Measurements from ENCODE around the gene ZNF232. TPM values are rescaled to one million over a fixed set of nuclear protein-coding genes. Genes with fewer than 3 reads are reported as not detected.
"Not testable (repeated sequence)": the region's sequence is repeated elsewhere in the genome, so short reads cannot be mapped to it uniquely, and the experiment has no call there.

The ZNF232 gene
- total RNA-seq, 1 experiment from 2014 or later, result 11.1 TPM

- TF ChIP-seq, protein P1, sequence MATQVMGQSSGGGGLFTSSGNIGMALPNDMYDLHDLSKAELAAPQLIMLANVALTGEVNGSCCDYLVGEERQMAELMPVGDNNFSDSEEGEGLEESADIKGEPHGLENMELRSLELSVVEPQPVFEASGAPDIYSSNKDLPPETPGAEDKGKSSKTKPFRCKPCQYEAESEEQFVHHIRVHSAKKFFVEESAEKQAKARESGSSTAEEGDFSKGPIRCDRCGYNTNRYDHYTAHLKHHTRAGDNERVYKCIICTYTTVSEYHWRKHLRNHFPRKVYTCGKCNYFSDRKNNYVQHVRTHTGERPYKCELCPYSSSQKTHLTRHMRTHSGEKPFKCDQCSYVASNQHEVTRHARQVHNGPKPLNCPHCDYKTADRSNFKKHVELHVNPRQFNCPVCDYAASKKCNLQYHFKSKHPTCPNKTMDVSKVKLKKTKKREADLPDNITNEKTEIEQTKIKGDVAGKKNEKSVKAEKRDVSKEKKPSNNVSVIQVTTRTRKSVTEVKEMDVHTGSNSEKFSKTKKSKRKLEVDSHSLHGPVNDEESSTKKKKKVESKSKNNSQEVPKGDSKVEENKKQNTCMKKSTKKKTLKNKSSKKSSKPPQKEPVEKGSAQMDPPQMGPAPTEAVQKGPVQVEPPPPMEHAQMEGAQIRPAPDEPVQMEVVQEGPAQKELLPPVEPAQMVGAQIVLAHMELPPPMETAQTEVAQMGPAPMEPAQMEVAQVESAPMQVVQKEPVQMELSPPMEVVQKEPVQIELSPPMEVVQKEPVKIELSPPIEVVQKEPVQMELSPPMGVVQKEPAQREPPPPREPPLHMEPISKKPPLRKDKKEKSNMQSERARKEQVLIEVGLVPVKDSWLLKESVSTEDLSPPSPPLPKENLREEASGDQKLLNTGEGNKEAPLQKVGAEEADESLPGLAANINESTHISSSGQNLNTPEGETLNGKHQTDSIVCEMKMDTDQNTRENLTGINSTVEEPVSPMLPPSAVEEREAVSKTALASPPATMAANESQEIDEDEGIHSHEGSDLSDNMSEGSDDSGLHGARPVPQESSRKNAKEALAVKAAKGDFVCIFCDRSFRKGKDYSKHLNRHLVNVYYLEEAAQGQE (IDR thresholded peaks at IDR 0.05; ENCODE audit: low read depth), result no peak
- TF ChIP-seq YY1 (IDR thresholded peaks at IDR 0.05; ENCODE audit: extremely low read depth, insufficient replicate concordance, low read depth, low read length) (no peak), RAD21 (IDR thresholded peaks at IDR 0.05; ENCODE audit: low read depth) (no peak), POLR2AphosphoS5 (IDR thresholded peaks at IDR 0.05; ENCODE audit: low read depth, low read length) (no peak)
Observed at GRCh38 chr17:5078106-5079028, 33.3 kb downstream of the ZNF232 start, which contains the start of gene ZFP3 (continued).

GRCh38 chr17:5077781-5078105 lies 33.9 kb downstream of the ZNF232 start:
- Histone ChIP-seq H3K27me3 (ENCODE audit: insufficient read depth, low read length) (no peaks in the 10 kb centered on the region), H3K4me2 (ENCODE audit: low read length) (no peak overlapping the region), H3K9me2 (ENCODE audit: insufficient read depth) (no peaks in the 10 kb centered on the region), H3K27ac (ENCODE audit: low read depth, low read length) (no peak overlapping the region), H3K4me3 (replicated peaks in 1 of 2; ENCODE audit: low read depth in 1 of 2, low read length in 2 of 2) (no peak overlapping the region), H3K4me1 (ENCODE audit: control insufficient read depth in 1 of 2, insufficient read depth in 2 of 2, low read length in 2 of 2) (no peaks in the 10 kb centered on the region), H2AFZ (ENCODE audit: low read depth, low read length, poor library complexity, severe bottlenecking) (no peak overlapping the region), H3K79me2 (ENCODE audit: insufficient read depth, low read length) (no peaks in the 10 kb centered on the region), H3K9ac (ENCODE audit: low read length) (no peak overlapping the region), H3K9me3 (ENCODE audit: control insufficient read depth in 1 of 2, insufficient read depth in 1 of 2, low read depth in 1 of 2, low read length in 2 of 2) (no peaks in the 10 kb centered on the region), H4K20me1 (ENCODE audit: insufficient read depth) (no peaks in the 10 kb centered on the region), H3K36me3 (ENCODE audit: control insufficient read depth in 1 of 2, insufficient read depth in 2 of 2, low read length in 2 of 2) (no peaks in the 10 kb centered on the region)
- no peak for TF ChIP-seq CTCF (IDR thresholded peaks at IDR 0.05 in 2 of 3, conservative IDR thresholded peaks at IDR 0.05 in 1 of 3; ENCODE audit: borderline replicate concordance in 1 of 3, insufficient read depth in 1 of 3, low read depth in 2 of 3, low read length in 2 of 3)
- no peak for TF ChIP-seq POLR2A (IDR thresholded peaks at IDR 0.05; ENCODE audit: borderline replicate concordance, extremely low read depth, insufficient read depth, insufficient read length)
- RAD21 ChIA-PET (ENCODE audit: low non-redundant PET in 1 of 2, low total read pairs in 2 of 2, uncharacterized antibody in 2 of 2, unreplicated experiment in 2 of 2), result no interaction called here
- CTCF ChIA-PET, result no interaction called here
- intact Hi-C loops (cut with micrococcal nuclease), result no loop called here
- no TSS peak for BruUV-seq (replicated peaks)
- DNase-seq (ENCODE audit: low read depth, low spot score) (no peak), ATAC-seq (no peak)
- POLR2A ChIA-PET, result no interaction called here

GRCh38 chr17:5077275-5077674 lies 34.4 kb downstream of the ZNF232 start:
- DNase-seq (ENCODE audit: low read depth, low spot score); intact Hi-C loops (cut with micrococcal nuclease); H3K4me2 ChIP-seq (ENCODE audit: low read length); H3K27me3 ChIP-seq (ENCODE audit: insufficient read depth, low read length); BruUV-seq (replicated peaks); ATAC-seq; H3K9me2 ChIP-seq (ENCODE audit: insufficient read depth); H3K79me2 ChIP-seq (ENCODE audit: insufficient read depth, low read length); CTCF ChIA-PET; RAD21 ChIA-PET (ENCODE audit: low non-redundant PET in 1 of 2, low total read pairs in 2 of 2, uncharacterized antibody in 2 of 2, unreplicated experiment in 2 of 2); H3K4me3 ChIP-seq (replicated peaks in 1 of 2; ENCODE audit: low read depth in 1 of 2, low read length in 2 of 2); POLR2A ChIA-PET; H3K9ac ChIP-seq (ENCODE audit: low read length); H3K36me3 ChIP-seq (ENCODE audit: control insufficient read depth in 1 of 2, insufficient read depth in 2 of 2, low read length in 2 of 2); H4K20me1 ChIP-seq (ENCODE audit: insufficient read depth); H3K9me3 ChIP-seq (ENCODE audit: control insufficient read depth in 1 of 2, insufficient read depth in 1 of 2, low read depth in 1 of 2, low read length in 2 of 2); H3K4me1 ChIP-seq (ENCODE audit: control insufficient read depth in 1 of 2, insufficient read depth in 2 of 2, low read length in 2 of 2); H3K27ac ChIP-seq (ENCODE audit: low read depth, low read length); H2AFZ ChIP-seq (ENCODE audit: low read depth, low read length, poor library complexity, severe bottlenecking): not testable (repeated sequence)

All from HCT116 (cell line).